GM12892 (cell line): ENCODE results near the gene OSBPL6.

ENCODE experiments used
- POLR2A ChIP-seq: IDR thresholded peaks from 2 replicates; pipeline ENCODE4 v1.6.1; 2011; ENCODE audit warnings: low read depth, low read length, control low read depth
- POLR2AphosphoS5 ChIP-seq: IDR thresholded peaks from 2 replicates; pipeline ENCODE4 v1.6.1; 2011; ENCODE audit warnings: low read depth, low read length, control low read depth
- TAF1 ChIP-seq: IDR thresholded peaks from 2 replicates; pipeline ENCODE4 v1.6.1; 2011; ENCODE audit warnings: low read depth, mild to moderate bottlenecking, control low read depth, low read length, borderline replicate concordance

DNA sequence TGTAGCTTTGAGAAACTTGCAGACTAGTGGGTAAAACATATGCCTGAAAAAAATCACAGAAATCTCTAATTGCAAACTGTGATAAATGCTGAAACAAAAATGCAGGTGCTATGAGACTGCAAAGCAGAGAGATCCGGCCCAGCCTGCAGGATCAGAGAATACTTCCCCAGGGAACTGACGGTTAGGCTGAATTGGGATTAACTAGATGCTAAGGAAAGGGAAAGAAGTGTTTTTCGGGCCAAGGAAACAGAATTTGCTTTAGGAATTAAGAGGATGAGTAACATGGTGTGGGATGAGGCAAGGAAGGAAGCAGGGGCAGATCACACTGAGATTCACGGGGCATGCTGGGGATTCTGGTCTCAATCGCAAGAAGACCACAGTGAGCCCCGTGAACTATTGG is 71.5 kb downstream of the OSBPL6 start:
- TF ChIP-seq POLR2A (no peak), POLR2AphosphoS5 (no peak), TAF1 (no peak)
